Nephron progenitor cell (in vitro differentiated cells): ENCODE results near the gene RCN1.
"Not testable (repeated sequence)": the region's sequence is repeated elsewhere in the genome, so short reads cannot be mapped to it uniquely, and the experiment has no call there.

Experiments used
- DNase-seq: peaks from one replicate; pipeline ENCODE4 v3.0.0; 2021
- H3K27ac Mint-ChIP-seq: 2 replicates; pipeline ENCODE4 v1.8.0; 2021; ENCODE audit warnings: mild to moderate bottlenecking, moderate library complexity, mixed read lengths
- H3K27me3 Mint-ChIP-seq: 2 replicates; pipeline ENCODE4 v1.8.0; 2021; ENCODE audit warnings: mild to moderate bottlenecking, low read depth, mixed read lengths; ENCODE audit not compliant: poor library complexity
- H3K36me3 Mint-ChIP-seq: 2 replicates; pipeline ENCODE4 v1.8.0; 2021; ENCODE audit warnings: low read depth, mixed read lengths
- H3K4me1 Mint-ChIP-seq: 2 replicates; pipeline ENCODE4 v1.8.0; 2021; ENCODE audit warnings: mixed read lengths
- H3K4me3 Mint-ChIP-seq: 2 replicates; pipeline ENCODE4 v1.8.0; 2021; ENCODE audit warnings: mild to moderate bottlenecking, moderate library complexity, mixed read lengths
- H3K9me3 Mint-ChIP-seq: 2 replicates; pipeline ENCODE4 v1.8.0; 2021; ENCODE audit warnings: mild to moderate bottlenecking, moderate library complexity, mixed read lengths
- TF ChIP-seq, protein P1 (sequence below): fragments of 200-600 bp; sonication (generic); IDR thresholded peaks from 2 replicates; pipeline ENCODE4 v1.5.0; 2021; ENCODE audit warnings: antibody characterized with exemption

RCN1 gene

GRCh38 chr11:32118025-32118974 is 27.4 kb downstream of the RCN1 start:
- no peak overlapping the region for H3K4me3 Mint-ChIP-seq
- TF ChIP-seq, protein P1, sequence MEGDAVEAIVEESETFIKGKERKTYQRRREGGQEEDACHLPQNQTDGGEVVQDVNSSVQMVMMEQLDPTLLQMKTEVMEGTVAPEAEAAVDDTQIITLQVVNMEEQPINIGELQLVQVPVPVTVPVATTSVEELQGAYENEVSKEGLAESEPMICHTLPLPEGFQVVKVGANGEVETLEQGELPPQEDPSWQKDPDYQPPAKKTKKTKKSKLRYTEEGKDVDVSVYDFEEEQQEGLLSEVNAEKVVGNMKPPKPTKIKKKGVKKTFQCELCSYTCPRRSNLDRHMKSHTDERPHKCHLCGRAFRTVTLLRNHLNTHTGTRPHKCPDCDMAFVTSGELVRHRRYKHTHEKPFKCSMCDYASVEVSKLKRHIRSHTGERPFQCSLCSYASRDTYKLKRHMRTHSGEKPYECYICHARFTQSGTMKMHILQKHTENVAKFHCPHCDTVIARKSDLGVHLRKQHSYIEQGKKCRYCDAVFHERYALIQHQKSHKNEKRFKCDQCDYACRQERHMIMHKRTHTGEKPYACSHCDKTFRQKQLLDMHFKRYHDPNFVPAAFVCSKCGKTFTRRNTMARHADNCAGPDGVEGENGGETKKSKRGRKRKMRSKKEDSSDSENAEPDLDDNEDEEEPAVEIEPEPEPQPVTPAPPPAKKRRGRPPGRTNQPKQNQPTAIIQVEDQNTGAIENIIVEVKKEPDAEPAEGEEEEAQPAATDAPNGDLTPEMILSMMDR: no peak
- no peak overlapping the region for H3K27ac Mint-ChIP-seq
- no peaks in the 10 kb centered on the region for H3K36me3 Mint-ChIP-seq
- no peaks in the 10 kb centered on the region for H3K9me3 Mint-ChIP-seq
- H3K27me3 Mint-ChIP-seq: peaks cover 17% of the 10 kb centered on the region
- peaks cover 5% of the 10 kb centered on the region for H3K4me1 Mint-ChIP-seq
- no peak for DNase-seq

GRCh38 chr11:32119139-32119538 is 28.3 kb downstream of the RCN1 start:
- H3K36me3 Mint-ChIP-seq, H3K4me3 Mint-ChIP-seq, H3K4me1 Mint-ChIP-seq, DNase-seq, H3K9me3 Mint-ChIP-seq, H3K27ac Mint-ChIP-seq: not testable (repeated sequence)
- H3K27me3 Mint-ChIP-seq: peaks cover 17% of the 10 kb centered on the region

- Mint-ChIP-seq H3K27ac (no peak overlapping the region), H3K4me1 (no peaks in the 10 kb centered on the region), H3K36me3 (no peaks in the 10 kb centered on the region), H3K4me3 (no peak overlapping the region), H3K9me3 (peaks cover 6% of the 10 kb centered on the region), H3K27me3 (peaks cover 19% of the 10 kb centered on the region)
- no peak for DNase-seq
- TF ChIP-seq, protein P1: no peak
These were observed 30.1 kb downstream of the RCN1 start for GRCh38 chr11:32121012-32121411.

GRCh38 chr11:32122200-32122599 is 31.3 kb downstream of the RCN1 start:
- Mint-ChIP-seq H3K27ac (no peak overlapping the region), H3K4me3 (no peak overlapping the region), H3K4me1 (no peaks in the 10 kb centered on the region), H3K27me3 (peaks cover 19% of the 10 kb centered on the region), H3K9me3 (peaks cover 12% of the 10 kb centered on the region), H3K36me3 (no peaks in the 10 kb centered on the region)
- no peak for DNase-seq
- TF ChIP-seq, protein P1: no peak

- no peak for DNase-seq
- Mint-ChIP-seq H3K4me3 (no peak overlapping the region), H3K27ac (no peak overlapping the region), H3K4me1 (no peaks in the 10 kb centered on the region), H3K36me3 (no peaks in the 10 kb centered on the region), H3K27me3 (peaks cover 14% of the 10 kb centered on the region), H3K9me3 (peaks cover 25% of the 10 kb centered on the region)
- TF ChIP-seq, protein P1: no peak
These were observed 40.4 kb downstream of the RCN1 start for GRCh38 chr11:32131321-32131720.

DNA sequence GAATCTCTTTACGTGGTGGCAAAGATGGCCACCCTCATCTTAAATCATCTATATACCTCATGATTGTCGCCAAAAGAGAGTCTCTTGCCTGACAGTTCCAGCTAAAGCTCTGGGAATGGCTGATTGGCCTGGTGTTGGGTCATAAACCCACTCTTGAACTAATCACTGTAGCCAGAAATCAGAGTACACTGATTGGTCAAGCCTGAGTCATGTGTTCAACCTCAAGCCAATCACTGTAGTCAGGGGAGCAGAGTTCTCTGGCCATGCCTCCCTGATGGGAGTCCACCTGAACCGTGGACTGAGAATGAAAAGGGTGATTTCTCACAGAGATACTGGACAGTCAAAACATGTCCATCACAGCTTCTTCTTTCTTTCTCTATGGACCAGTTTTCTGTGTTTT is 45.8 kb downstream of the RCN1 start:
- Mint-ChIP-seq H3K4me3 (no peak overlapping the region), H3K9me3 (no peaks in the 10 kb centered on the region), H3K36me3 (no peaks in the 10 kb centered on the region), H3K27me3 (peaks cover 3% of the 10 kb centered on the region), H3K4me1 (no peaks in the 10 kb centered on the region), H3K27ac (no peak overlapping the region)
- TF ChIP-seq, protein P1: no peak
- DNase-seq: no peak
